GM21381 (cell line): ENCODE data around the gene B3GNT9.

ENCODE experiments used
- ATAC-seq: cut with Tn5 transposase; IDR thresholded peaks from one replicate; pipeline ENCODE4 v1.9.1; 2021; ENCODE audit warnings: mild to moderate bottlenecking, moderate library complexity; ENCODE audit not compliant: unreplicated experiment

Gene B3GNT9

GRCh38 chr16:67185651-67186134 lies 34.9 kb upstream of the B3GNT9 start:
- ATAC-seq, result no peak

GRCh38 chr16:67184995-67185650 lies 34.3 kb upstream of the B3GNT9 start:
- no peak for ATAC-seq

- ATAC-seq, result no peak
These were observed 33.7 kb upstream of the B3GNT9 start for GRCh38 chr16:67184453-67184994.

- ATAC-seq, result peak; percentile 92
These were observed 33.0 kb upstream of the B3GNT9 start, which contains the start of gene MATCAP1 for GRCh38 chr16:67183627-67184452. Gene MATCAP1, minus strand, starts transcription at chr16:67183963. Its CDS starts 3,353 bp downstream, at chr16:67180610.

GRCh38 chr16:67183284-67183626 lies 32.5 kb upstream of the B3GNT9 start:
- ATAC-seq, result no peak

- no peak for ATAC-seq
These were observed 31.5 kb upstream of the B3GNT9 start for GRCh38 chr16:67182288-67182687.

GRCh38 chr16:67181346-67181745 lies 30.5 kb upstream of the B3GNT9 start:
- ATAC-seq, result no peak

- ATAC-seq, result no peak
These were observed 29.4 kb upstream of the B3GNT9 start for GRCh38 chr16:67180166-67180565.

- ATAC-seq, result no peak
These were observed 28.8 kb upstream of the B3GNT9 start for GRCh38 chr16:67179421-67180080.

- ATAC-seq, result no peak
These were observed 27.2 kb upstream of the B3GNT9 start for GRCh38 chr16:67177743-67178699.

- no peak for ATAC-seq
These were observed 25.9 kb upstream of the B3GNT9 start for GRCh38 chr16:67176662-67177061.

- no peak for ATAC-seq
These were observed 24.0 kb upstream of the B3GNT9 start for GRCh38 chr16:67174706-67175231.

- ATAC-seq, result peak; percentile 46
These were observed 23.3 kb upstream of the B3GNT9 start for GRCh38 chr16:67173808-67174705.

GRCh38 chr16:67173323-67173722 lies 22.5 kb upstream of the B3GNT9 start:
- ATAC-seq, result no peak

GRCh38 chr16:67170949-67171649 lies 20.3 kb upstream of the B3GNT9 start:
- no peak for ATAC-seq

- ATAC-seq, result peak; percentile 33
These were observed 19.6 kb upstream of the B3GNT9 start, which contains the start of gene NOL3 for GRCh38 chr16:67170168-67170948. Gene NOL3, plus strand, starts transcription at chr16:67170538.

GRCh38 chr16:67169642-67170167 lies 18.9 kb upstream of the B3GNT9 start:
- no peak for ATAC-seq
